Gastrocnemius medialis (tissue), 4 donors: ENCODE results near the gene LRG1. TPM values are rescaled to one million over a fixed set of nuclear protein-coding genes. Genes with fewer than 3 reads are reported as not detected.

Experiments used
- ATAC-seq, 2 donors: fragments of 150-250 bp; one replicate each; pipeline ENCODE4 v1.9.1; 2016
- DNase-seq, 2 donors: peaks; one replicate each; pipeline ENCODE4 v3.0.0-alpha.2; 2019
- H3K27ac ChIP-seq, 4 donors: fragments of 200-600 bp; sonication (generic); 1 replicate in 1 of 4; 2 replicates in 3 of 4; pipeline ENCODE4 v1.5.1; 2016 to 2018; ENCODE audit warnings: mild to moderate bottlenecking in 2 of 4, moderate library complexity in 1 of 4
- H3K27me3 ChIP-seq, 3 donors: fragments of 200-600 bp; sonication (generic) in 2 of 3; 1 replicate in 1 of 3; 2 replicates in 2 of 3; pipeline versions ENCODE4 v1.5.1 to v1.6.0; 2016 to 2019; ENCODE audit warnings: mild to moderate bottlenecking in 1 of 3, moderate library complexity in 1 of 3
- H3K36me3 ChIP-seq, 2 donors: fragments of 200-600 bp; sonication (generic) in 1 of 2; one replicate each; pipeline ENCODE4 v1.5.1; 2017 to 2018
- H3K4me1 ChIP-seq, 2 donors: fragments of 200-600 bp; sonication (generic) in 1 of 2; one replicate each; pipeline ENCODE4 v1.5.1; 2016 to 2017; ENCODE audit warnings: mild to moderate bottlenecking in 2 of 2
- H3K4me3 ChIP-seq, 4 donors: fragments of 200-600 bp; sonication (generic) in 3 of 4; 1 replicate in 1 of 4; 2 replicates in 3 of 4; pipeline ENCODE4 v1.5.1; 2016 to 2019; ENCODE audit warnings: mild to moderate bottlenecking in 2 of 4
- H3K9me3 ChIP-seq, 3 donors: fragments of 200-600 bp; sonication (generic) in 2 of 3; 1 replicate in 1 of 3; 2 replicates in 2 of 3; pipeline ENCODE4 v1.5.1; 2016 to 2019
- POLR2A ChIP-seq, 2 donors: fragments of 450-650 bp; IDR thresholded peaks; one replicate each; pipeline ENCODE4 v1.6.1; 2017; ENCODE audit warnings: antibody characterized with exemption in 2 of 2, mild to moderate bottlenecking in 2 of 2, moderate library complexity in 2 of 2
- in situ Hi-C, 4 donors: fragments of 200-750 bp; cut with MboI; loops; one replicate each; pipeline versions ENCODE4 v1.15.0 to v1.8.0; 2017; ENCODE audit warnings: low sequenced_read_pairs in 4 of 4
- intact Hi-C: fragments of 100-400 bp; cut with DNase I; formaldehyde crosslinking; loops from one replicate; pipeline ENCODE4 v1.15.1; 2023; ENCODE audit warnings: low total_unique reads
- total RNA-seq, 4 donors: library from RNA; depleted of rRNA; stranded (reverse); fragments of >200 nt; gene quantifications; one replicate each; pipeline versions ENCODE4 v1.1.0 to v1.2.3, GENCODE V29; 2016
- TF ChIP-seq, protein P1 (sequence below), 5 experiments: fragments of 450-650 bp in 3 of 5; fragments of 200-600 bp in 2 of 5; sonication (generic) in 2 of 5; IDR thresholded peaks in 4 of 5; conservative IDR thresholded peaks in 1 of 5; 1 replicate in 4 of 5; 2 replicates in 1 of 5; pipeline ENCODE4 v1.5.1; 2016 to 2019; ENCODE audit warnings: antibody characterized with exemption in 5 of 5, mild to moderate bottlenecking in 3 of 5, moderate library complexity in 3 of 5

The LRG1 gene
- total RNA-seq, 4 donors from 2014 or later = 0.15 to 2.7 (median 0.98) TPM; not detected in 1

DNA sequence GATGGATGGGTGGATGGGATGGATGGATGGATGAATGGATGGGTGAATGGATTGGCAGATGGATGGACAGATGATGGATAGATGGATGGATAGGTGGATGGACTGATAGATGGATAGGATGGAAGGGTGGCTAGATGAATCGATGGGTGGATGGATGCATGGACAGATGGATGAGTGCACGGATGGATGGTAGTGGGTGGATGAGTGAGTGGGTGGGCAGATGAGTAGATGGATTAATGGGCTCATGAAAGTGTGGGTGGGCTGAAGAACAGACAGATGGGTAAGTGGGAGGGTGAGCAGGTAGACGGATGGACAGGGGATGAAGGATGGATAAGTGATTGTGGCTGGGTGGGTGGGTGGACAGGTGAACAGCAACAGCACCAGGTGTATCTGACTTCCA, 13.9 kb upstream of the LRG1 start:
- in situ Hi-C loops = no loop called here
- TF ChIP-seq POLR2A (IDR thresholded peaks at IDR 0.05) = no peak
- TF ChIP-seq, protein P1, sequence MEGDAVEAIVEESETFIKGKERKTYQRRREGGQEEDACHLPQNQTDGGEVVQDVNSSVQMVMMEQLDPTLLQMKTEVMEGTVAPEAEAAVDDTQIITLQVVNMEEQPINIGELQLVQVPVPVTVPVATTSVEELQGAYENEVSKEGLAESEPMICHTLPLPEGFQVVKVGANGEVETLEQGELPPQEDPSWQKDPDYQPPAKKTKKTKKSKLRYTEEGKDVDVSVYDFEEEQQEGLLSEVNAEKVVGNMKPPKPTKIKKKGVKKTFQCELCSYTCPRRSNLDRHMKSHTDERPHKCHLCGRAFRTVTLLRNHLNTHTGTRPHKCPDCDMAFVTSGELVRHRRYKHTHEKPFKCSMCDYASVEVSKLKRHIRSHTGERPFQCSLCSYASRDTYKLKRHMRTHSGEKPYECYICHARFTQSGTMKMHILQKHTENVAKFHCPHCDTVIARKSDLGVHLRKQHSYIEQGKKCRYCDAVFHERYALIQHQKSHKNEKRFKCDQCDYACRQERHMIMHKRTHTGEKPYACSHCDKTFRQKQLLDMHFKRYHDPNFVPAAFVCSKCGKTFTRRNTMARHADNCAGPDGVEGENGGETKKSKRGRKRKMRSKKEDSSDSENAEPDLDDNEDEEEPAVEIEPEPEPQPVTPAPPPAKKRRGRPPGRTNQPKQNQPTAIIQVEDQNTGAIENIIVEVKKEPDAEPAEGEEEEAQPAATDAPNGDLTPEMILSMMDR (IDR thresholded peaks at IDR 0.05 in 4 of 5, conservative IDR thresholded peaks at IDR 0.05 in 1 of 5) = no peak
- Histone ChIP-seq H3K36me3 (no peaks in the 10 kb centered on the region), H3K4me1 (no peaks in the 10 kb centered on the region), H3K27me3 (no peaks in the 10 kb centered on the region), H3K9me3 (no peaks in the 10 kb centered on the region), H3K27ac (no peak overlapping the region), H3K4me3 (no peak overlapping the region)
- intact Hi-C loops = loop anchor here (10.0 kb wide), 1 partner anchor 221 kb away; no protein-coding TSS in a partner anchor
- DNase-seq (no peak), ATAC-seq (no peak)

DNA sequence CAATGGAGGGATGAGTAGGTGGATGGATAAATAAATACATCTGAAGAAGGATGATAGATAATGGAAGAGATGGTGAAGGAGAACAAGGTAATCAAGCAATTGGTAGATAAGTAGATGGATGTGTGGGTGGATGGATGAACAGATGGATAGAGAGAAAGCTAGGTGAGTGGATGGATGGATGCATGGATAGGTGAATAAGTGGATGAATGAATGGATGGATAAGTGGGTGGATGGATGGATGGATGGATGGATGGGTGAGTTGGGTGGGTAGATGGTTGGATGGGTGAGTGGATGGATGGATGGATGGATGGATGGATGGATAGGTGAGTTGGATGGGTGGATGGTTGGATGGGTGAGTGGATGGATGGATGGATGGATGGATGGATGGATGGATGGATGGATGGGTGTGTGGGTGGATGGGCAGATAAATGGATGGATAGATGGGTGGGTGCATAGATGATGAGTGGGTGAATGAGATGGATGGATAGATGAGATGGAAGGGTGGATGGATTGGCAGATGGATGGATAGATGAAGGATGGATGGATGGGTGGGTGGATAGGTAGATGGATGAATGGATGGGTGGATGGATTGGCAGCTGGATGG, 13.4 kb upstream of the LRG1 start:
- Histone ChIP-seq H3K27ac (no peak overlapping the region), H3K4me3 (no peak overlapping the region), H3K9me3 (no peaks in the 10 kb centered on the region), H3K36me3 (no peaks in the 10 kb centered on the region), H3K4me1 (no peaks in the 10 kb centered on the region), H3K27me3 (no peaks in the 10 kb centered on the region)
- intact Hi-C loops (loop anchor here (10.0 kb wide), 1 partner anchor 222 kb away; no protein-coding TSS in a partner anchor), in situ Hi-C loops (no loop called here)
- TF ChIP-seq, protein P1 (IDR thresholded peaks at IDR 0.05 in 4 of 5, conservative IDR thresholded peaks at IDR 0.05 in 1 of 5) = no peak
- no peak for TF ChIP-seq POLR2A (IDR thresholded peaks at IDR 0.05)
- DNase-seq (no peak), ATAC-seq (no peak)

DNA sequence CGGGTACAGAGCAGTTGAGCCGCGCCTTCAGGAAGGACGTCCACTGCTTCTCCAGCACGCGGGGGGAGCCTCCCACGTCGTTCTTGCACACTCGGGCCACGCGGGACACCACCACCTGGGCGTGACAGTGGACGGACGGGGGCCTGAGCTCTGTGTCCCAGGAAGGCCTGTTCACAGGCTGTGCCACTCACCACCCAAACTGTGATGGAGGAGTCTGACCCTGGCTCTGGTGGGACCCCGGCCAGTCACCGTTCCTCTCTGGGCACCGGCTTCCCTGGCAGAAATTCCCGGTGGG, 12.6 kb upstream of the LRG1 start:
- TF ChIP-seq, protein P1 (IDR thresholded peaks at IDR 0.05 in 4 of 5, conservative IDR thresholded peaks at IDR 0.05 in 1 of 5) = no peak
- no peak for TF ChIP-seq POLR2A (IDR thresholded peaks at IDR 0.05)
- H3K27ac ChIP-seq = no peak overlapping the region
- in situ Hi-C loops = no loop called here
- no peak overlapping the region for H3K4me3 ChIP-seq
- no peaks in the 10 kb centered on the region for H3K27me3 ChIP-seq
- no peaks in the 10 kb centered on the region for H3K36me3 ChIP-seq
- intact Hi-C loops = loop anchor here (10.0 kb wide), 1 partner anchor 222 kb away; no protein-coding TSS in a partner anchor
- no peaks in the 10 kb centered on the region for H3K4me1 ChIP-seq
- ATAC-seq = no peak
- no peaks in the 10 kb centered on the region for H3K9me3 ChIP-seq
- no peak for DNase-seq

DNA sequence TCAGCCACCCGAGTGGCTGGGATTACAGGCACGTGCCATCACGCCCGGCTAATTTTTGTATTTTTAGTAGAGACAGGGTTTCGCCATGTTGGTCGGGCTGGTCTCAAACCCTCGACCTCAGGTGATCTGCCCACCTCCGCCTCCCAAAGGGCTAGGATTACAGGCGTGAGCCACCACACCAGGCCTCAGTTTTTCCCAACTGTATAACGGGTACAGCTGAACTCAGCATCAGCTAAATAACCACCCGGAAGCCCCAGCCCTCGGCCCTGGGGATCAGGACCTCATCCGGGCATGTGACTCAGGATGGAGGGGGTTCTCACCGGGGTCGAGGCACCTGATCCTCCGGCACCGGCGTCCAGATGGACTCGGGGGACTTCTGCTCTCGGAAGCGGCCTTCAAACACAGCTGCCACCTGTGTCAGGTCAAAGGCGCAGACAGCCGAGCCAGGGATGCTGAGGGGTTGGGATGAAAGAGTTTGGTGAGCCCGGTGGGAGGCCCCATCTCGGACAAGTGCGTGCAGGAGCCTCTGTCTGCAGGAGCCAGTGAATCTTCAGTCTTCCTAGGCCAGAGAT, 10.7 kb upstream of the LRG1 start:
- ATAC-seq (no peak), DNase-seq (no peak)
- no peaks in the 10 kb centered on the region for H3K27me3 ChIP-seq
- no peak for TF ChIP-seq POLR2A (IDR thresholded peaks at IDR 0.05)
- TF ChIP-seq, protein P1 (IDR thresholded peaks at IDR 0.05 in 4 of 5, conservative IDR thresholded peaks at IDR 0.05 in 1 of 5) = no peak
- intact Hi-C loops = loop anchor here (10.0 kb wide), 1 partner anchor 224 kb away; no protein-coding TSS in a partner anchor
- H3K9me3 ChIP-seq = no peaks in the 10 kb centered on the region
- in situ Hi-C loops = no loop called here
- H3K4me3 ChIP-seq = no peak overlapping the region
- no peaks in the 10 kb centered on the region for H3K36me3 ChIP-seq
- no peak overlapping the region for H3K27ac ChIP-seq
- H3K4me1 ChIP-seq = no peaks in the 10 kb centered on the region
